AG04450 (cell line): Measurements from ENCODE around the gene AGAP5. TPM values are rescaled to one million over a fixed set of nuclear protein-coding genes. Genes with fewer than 3 reads are reported as not detected.

ENCODE experiments used
- CTCF ChIA-PET: fragments of 300-600, 350-600 bp; formaldehyde crosslinking; extraction: SDS; loops from one replicate; lab custom pipeline; 2022; ENCODE audit warnings: antibody characterized with exemption, inconsistent platforms; lab: Charles Lee
- POLR2A ChIA-PET: fragments of 350-600 bp; formaldehyde crosslinking; extraction: SDS; loops from one replicate; lab custom pipeline; 2021; ENCODE audit warnings: antibody characterized with exemption, inconsistent platforms; lab: Yijun Ruan, JAX
- DNase-seq: peaks from one replicate; pipeline ENCODE4 v3.0.0-alpha.2; 2011; ENCODE audit warnings: low read depth, low spot score
- H3K27ac ChIP-seq: one replicate; pipeline ENCODE4 v1.5.1; 2012; ENCODE audit warnings: low read depth, low read length, control low read depth
- H3K27me3 ChIP-seq: one replicate; pipeline ENCODE4 v1.6.0; 2012; ENCODE audit warnings: low read length; ENCODE audit not compliant: control insufficient read depth, insufficient read depth
- H3K4me3 ChIP-seq: 2 replicates; pipeline ENCODE4 v1.5.1; 2011; ENCODE audit warnings: mild to moderate bottlenecking, low read depth, low read length, control low read depth
- H3K9me3 ChIP-seq: 2 replicates; pipeline ENCODE4 v1.5.1; 2012; ENCODE audit warnings: low read length; ENCODE audit not compliant: control insufficient read depth, insufficient read depth
- polyA plus RNA-seq: library from polyadenylated mRNA; depleted of rRNA; stranded (reverse); fragments of >200 nt; gene quantifications from 2 replicates; pipeline ENCODE4 v1.2.3, GENCODE V29; 2011
- TF ChIP-seq, protein P1 (sequence below): IDR thresholded peaks from 2 replicates; pipeline ENCODE4 v1.5.1; 2011; ENCODE audit warnings: low read depth, low read length, control low read depth, inconsistent platforms

The AGAP5 gene
- polyA plus RNA-seq, 1 experiment, result 2.9 TPM

DNA sequence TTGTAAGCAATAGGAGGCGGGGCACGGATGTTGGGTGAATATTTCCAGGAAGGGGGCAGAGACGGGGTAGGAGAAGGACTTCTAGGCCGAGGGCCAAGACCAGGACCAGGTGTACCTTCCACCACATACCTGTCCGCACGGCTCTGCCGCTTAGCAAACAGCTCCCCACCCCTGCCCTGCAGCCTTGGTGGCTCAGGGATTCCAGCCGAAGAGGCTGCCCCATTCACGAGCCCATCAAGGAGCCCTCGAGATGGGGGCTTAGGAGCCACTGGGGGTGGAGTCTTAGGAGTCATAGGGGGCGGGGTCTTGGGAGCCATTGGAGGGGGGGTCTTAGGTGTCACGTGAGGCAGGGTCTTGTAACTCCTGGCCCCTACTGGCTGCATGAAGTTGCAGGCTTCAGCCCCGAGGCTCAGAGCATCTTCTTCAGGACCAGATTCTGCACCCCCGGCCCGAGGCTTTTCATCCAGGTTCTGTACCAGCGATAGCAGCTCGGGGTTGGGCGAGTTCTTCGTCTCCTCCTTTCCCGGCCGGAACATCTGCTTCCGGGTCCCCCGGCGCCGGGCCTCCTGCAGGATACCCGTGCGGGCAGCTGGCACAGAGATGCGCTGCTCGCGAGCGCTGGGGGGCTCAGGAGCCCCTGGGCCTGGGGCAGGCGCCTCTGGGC lies 50.6 kb downstream of the AGAP5 start:
- ChIA-PET POLR2A (interaction anchor here (1.2 to 1.3 kb wide), 2 partner anchors 22 to 83 kb away, joined by 3 read pairs; no protein-coding TSS in a partner anchor), CTCF (interaction anchor here (10.0 kb wide), 1 partner anchor 118 kb away, joined by 284 read pairs; no protein-coding TSS in a partner anchor)
- H3K27ac ChIP-seq, result no peak overlapping the region
- TF ChIP-seq, protein P1, sequence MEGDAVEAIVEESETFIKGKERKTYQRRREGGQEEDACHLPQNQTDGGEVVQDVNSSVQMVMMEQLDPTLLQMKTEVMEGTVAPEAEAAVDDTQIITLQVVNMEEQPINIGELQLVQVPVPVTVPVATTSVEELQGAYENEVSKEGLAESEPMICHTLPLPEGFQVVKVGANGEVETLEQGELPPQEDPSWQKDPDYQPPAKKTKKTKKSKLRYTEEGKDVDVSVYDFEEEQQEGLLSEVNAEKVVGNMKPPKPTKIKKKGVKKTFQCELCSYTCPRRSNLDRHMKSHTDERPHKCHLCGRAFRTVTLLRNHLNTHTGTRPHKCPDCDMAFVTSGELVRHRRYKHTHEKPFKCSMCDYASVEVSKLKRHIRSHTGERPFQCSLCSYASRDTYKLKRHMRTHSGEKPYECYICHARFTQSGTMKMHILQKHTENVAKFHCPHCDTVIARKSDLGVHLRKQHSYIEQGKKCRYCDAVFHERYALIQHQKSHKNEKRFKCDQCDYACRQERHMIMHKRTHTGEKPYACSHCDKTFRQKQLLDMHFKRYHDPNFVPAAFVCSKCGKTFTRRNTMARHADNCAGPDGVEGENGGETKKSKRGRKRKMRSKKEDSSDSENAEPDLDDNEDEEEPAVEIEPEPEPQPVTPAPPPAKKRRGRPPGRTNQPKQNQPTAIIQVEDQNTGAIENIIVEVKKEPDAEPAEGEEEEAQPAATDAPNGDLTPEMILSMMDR, result no peak
- no peak for DNase-seq
- H3K9me3 ChIP-seq, result peaks cover 3% of the 10 kb centered on the region; the same call in 1 of the 2 replicates
- no peaks in the 10 kb centered on the region for H3K27me3 ChIP-seq
- peak overlapping the region; percentile 27 for H3K4me3 ChIP-seq

DNA sequence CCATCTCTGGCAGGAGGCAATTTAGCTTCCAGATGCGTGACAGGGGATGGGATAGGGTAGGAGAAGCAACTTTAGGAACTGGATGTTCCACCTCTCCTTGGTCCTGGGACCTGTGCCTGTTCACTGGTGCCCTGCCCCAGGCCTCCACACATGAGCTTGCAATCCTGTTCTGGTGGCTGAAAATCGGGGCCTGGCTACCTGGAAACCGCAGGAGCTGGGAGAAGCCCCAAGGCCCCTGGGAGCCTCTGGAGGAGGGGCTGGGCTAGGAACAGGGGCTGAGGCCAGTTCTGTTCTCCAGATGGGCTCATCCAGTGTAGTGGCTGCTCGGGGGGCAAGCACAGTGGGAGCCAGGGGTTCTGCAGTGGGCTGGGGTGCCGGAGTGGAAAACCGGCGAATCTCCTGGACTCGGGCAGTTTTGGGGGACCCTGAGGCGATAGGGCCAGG lies 51.3 kb downstream of the AGAP5 start:
- DNase-seq, result no peak
- Histone ChIP-seq H3K27ac (no peak overlapping the region), H3K4me3 (no peak overlapping the region), H3K9me3 (peaks cover 3% of the 10 kb centered on the region; the same call in 1 of the 2 replicates), H3K27me3 (no peaks in the 10 kb centered on the region)
- TF ChIP-seq, protein P1, result no peak
- POLR2A ChIA-PET, result interaction anchor here (0.6 kb wide), 1 partner anchor 12 kb away, joined by 7 read pairs; no protein-coding TSS in a partner anchor
- CTCF ChIA-PET, result interaction anchor here (10.0 kb wide), 1 partner anchor 117 kb away, joined by 284 read pairs; no protein-coding TSS in a partner anchor

DNA sequence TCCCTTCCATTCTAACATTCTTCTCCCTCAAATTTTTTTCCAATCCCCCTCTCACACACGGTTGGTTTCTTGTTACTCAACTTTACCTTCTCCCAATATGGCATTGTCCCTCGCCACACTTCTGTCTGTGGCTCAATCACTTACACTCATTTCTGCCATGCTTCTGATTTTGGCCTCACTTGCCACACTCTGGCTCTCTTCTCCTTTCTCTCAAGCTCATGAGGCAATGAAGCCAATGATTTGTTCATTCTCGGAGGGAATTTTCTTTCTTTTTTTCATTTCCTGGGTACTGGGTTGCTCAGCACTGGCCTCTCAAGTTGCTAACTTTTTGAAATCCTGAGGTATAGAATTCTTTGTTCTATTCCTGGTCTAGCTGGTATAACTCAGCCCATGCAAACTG lies 52.7 kb downstream of the AGAP5 start:
- POLR2A ChIA-PET, result no interaction called here
- Histone ChIP-seq H3K27me3 (peaks cover 4% of the 10 kb centered on the region), H3K27ac (no peak overlapping the region), H3K9me3 (peaks cover 3% of the 10 kb centered on the region; the same call in 1 of the 2 replicates), H3K4me3 (no peak overlapping the region)
- DNase-seq, result no peak
- TF ChIP-seq, protein P1, result no peak
- CTCF ChIA-PET, result interaction anchor here (1.1 to 10.0 kb wide), 8 partner anchors 8 to 122 kb away, joined by 3 to 284 read pairs (median 5); partner anchors contain the start of gene USP54

DNA sequence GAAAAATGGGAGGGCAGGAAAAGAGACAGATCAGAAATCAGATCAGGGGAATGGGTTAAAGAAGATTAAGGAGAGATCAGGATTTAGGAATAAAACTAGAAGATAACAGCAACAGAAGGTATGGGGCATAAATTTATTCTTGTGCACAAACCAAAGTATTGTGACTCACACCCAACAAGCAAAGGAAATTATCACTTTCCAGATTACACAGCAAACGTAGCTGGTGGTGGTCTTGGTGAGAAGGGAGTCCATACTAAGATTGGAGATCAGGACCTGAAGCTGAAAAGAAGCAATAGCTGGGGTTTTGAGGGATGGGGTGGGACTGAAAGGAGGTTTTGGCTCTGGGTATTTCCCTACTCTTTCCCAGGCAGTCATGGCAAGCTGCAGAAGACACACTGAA lies 53.1 kb downstream of the AGAP5 start:
- peaks cover 4% of the 10 kb centered on the region for H3K27me3 ChIP-seq
- no peak overlapping the region for H3K27ac ChIP-seq
- H3K4me3 ChIP-seq, result no peak overlapping the region
- H3K9me3 ChIP-seq, result peaks cover 3% of the 10 kb centered on the region; the same call in 1 of the 2 replicates
- DNase-seq, result no peak
- ChIA-PET POLR2A (no interaction called here), CTCF (interaction anchor here (0.6 to 10.0 kb wide), 13 partner anchors 9 to 1596 kb away, joined by 3 to 284 read pairs (median 4); partner anchors contain the start of genes SYNPO2L and USP54)
- TF ChIP-seq, protein P1, result no peak
